Lower leg skin (tissue), 4 donors: Measurements from ENCODE around the gene INTS11. TPM values are rescaled to one million over a fixed set of nuclear protein-coding genes. Genes with fewer than 3 reads are reported as not detected.

ENCODE experiments used
- DNase-seq, 2 donors: peaks; one replicate each; pipeline ENCODE4 v3.0.0-alpha.2; 2019; ENCODE audit warnings: low spot score in 2 of 2
- H3K4me3 ChIP-seq: fragments of 200-600 bp; sonication (generic); 2 replicates; pipeline ENCODE4 v1.5.1; 2017; ENCODE audit warnings: mild to moderate bottlenecking, low read depth; ENCODE audit not compliant: poor library complexity, severe bottlenecking
- POLR2A ChIP-seq, 2 donors: fragments of 450-650 bp; IDR thresholded peaks; one replicate each; pipeline ENCODE4 v1.6.1; 2016 to 2017; ENCODE audit warnings: antibody characterized with exemption in 2 of 2, mild to moderate bottlenecking in 1 of 2, moderate library complexity in 1 of 2
- WGBS, 2 donors: methylation state at CpG; one replicate each; pipeline ENCODE4 v1.1.5; 2018; 5-methylcytosine and 5-hydroxymethylcytosine counted together
- intact Hi-C: fragments of 100-400 bp; cut with DNase I; formaldehyde crosslinking; loops from one replicate; pipeline ENCODE4 v1.15.0; 2023; ENCODE audit warnings: low total_unique reads
- total RNA-seq, 4 donors: library from RNA; depleted of rRNA; stranded (reverse); fragments of >200 nt; gene quantifications; one replicate each; pipeline ENCODE4 v1.1.0, GENCODE V29; 2016
- TF ChIP-seq, protein P1 (sequence below), 3 donors: fragments of 450-650 bp; IDR thresholded peaks; one replicate each; pipeline ENCODE4 v1.5.1; 2016; ENCODE audit warnings: antibody characterized with exemption in 3 of 3, mild to moderate bottlenecking in 3 of 3, moderate library complexity in 2 of 3

The INTS11 gene
- total RNA-seq, 4 donors from 2014 or later: 101 to 185 (median 105) TPM

DNA sequence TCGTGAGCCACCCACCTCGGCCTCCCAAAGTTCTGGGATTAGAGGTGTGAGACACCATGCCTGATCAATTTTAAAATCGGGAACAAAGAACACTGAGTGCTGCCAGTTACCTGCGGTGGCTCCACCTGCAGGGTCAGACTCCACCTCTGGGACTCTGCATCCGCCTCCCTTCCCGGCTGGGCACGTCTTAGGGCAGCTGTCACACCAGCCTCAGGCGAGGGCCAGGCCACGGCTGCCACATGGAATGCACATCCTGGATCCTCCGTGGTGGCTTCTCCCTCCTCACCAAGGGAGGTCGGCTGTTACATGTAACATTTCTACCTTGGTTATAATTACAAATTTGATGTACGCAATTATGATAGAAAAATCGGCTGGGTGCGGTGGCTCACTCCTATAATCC, 39.8 kb upstream of the INTS11 start:
- peak in 1 of 2 donors; percentile 23 for DNase-seq
- WGBS, 2 donors: 64 to 69% methylated on average over 14 of the region's 14 CpGs
- intact Hi-C loops: no loop called here
- TF ChIP-seq POLR2A (IDR thresholded peaks at IDR 0.05): no peak
- TF ChIP-seq, protein P1, sequence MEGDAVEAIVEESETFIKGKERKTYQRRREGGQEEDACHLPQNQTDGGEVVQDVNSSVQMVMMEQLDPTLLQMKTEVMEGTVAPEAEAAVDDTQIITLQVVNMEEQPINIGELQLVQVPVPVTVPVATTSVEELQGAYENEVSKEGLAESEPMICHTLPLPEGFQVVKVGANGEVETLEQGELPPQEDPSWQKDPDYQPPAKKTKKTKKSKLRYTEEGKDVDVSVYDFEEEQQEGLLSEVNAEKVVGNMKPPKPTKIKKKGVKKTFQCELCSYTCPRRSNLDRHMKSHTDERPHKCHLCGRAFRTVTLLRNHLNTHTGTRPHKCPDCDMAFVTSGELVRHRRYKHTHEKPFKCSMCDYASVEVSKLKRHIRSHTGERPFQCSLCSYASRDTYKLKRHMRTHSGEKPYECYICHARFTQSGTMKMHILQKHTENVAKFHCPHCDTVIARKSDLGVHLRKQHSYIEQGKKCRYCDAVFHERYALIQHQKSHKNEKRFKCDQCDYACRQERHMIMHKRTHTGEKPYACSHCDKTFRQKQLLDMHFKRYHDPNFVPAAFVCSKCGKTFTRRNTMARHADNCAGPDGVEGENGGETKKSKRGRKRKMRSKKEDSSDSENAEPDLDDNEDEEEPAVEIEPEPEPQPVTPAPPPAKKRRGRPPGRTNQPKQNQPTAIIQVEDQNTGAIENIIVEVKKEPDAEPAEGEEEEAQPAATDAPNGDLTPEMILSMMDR (IDR thresholded peaks at IDR 0.05): no peak
- no peak overlapping the region for H3K4me3 ChIP-seq

DNA sequence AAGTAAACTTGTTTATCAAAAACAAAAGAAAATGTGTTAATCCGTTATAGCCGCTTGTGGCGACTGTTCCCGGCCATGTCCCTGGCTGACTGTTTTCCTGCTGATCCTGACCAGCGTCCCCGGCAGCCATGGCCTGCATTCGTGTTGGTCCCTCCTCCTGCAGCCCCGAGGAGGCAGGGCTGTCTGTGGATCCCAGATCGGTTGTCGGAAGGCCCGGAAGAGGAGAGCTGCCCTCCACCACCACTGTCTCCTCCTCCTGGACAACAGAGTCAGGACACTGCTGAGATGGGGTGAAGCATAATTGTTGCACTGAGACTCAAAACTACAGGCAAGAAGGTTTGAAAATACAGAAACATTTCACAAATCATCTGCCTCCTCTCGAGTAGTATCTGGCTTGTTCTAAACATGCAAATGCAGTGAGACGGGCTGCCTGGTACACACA, 37.5 kb upstream of the INTS11 start:
- no peak for DNase-seq
- WGBS, 2 donors: 24 to 28% methylated on average over 13 of the region's 13 CpGs
- H3K4me3 ChIP-seq: no peak overlapping the region
- intact Hi-C loops: no loop called here
- TF ChIP-seq, protein P1 (IDR thresholded peaks at IDR 0.05): no peak
- no peak for TF ChIP-seq POLR2A (IDR thresholded peaks at IDR 0.05)

DNA sequence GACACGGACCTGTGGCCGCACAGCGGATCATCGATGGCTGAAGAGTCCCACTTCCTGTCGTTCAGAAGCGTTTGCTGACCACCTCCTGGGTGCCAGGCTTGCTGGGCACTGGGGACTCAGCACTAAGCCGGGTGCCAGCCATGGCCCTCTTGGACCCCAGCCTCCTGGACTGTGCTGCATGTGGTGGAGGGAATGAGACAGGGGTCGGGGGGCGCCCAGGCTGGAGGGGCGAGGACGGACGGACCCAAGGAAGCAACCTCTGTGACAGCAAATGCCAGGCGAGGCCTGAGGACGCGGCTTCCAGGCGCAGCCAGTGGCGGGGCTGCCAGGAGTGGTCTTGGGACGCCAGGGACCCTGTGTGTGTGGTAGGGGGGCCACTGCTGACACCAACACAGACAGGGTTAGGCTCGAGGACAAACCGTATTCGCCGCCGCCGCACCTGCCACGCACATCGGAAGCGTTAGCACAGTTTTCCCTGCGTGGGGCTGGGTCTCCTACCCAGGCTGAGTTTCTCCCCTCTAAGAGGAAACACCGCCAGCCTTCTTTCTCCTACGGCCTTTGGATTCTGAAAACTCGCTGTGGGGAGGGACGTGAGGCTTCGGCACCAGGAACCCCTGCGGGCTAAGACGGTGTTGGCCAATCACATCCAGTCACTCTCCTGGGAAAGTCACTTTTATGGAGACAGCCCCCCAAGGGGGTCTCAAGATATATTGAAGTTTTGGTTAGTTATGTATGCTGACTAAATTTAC, 36.9 kb upstream of the INTS11 start:
- no peak overlapping the region for H3K4me3 ChIP-seq
- 65 to 70% methylated on average over 34 of the region's 35 CpGs for WGBS, 2 donors
- DNase-seq: no peak
- intact Hi-C loops: no loop called here
- TF ChIP-seq, protein P1 (IDR thresholded peaks at IDR 0.05): no peak

DNA sequence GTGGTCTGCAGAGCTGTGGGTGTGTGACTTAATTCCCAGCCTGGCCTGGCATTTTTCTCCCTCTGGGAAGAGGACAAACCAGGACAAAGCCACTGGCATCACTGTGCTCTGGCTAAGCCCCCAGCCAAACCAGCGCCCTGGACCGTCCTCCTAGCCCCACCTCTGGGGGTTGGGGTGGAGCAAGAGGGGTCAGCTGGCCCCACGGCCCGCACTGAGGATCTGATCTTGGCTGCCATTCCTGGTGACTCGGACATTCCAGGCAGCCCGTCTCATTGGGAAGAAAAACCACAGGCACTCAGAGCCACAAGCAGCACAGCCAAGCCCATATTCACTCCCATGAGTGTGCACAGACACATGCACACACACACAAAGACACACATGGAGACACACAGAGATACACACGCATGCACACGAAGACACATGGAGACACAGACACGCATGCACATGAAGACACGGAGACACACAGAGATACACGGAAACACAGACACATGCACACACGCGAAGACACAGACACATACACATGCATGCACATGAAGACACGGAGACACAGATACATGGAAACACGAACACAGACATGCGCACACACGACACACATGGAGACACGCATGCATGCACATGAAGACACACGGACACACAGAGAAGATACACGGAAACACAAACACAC, 36.2 kb upstream of the INTS11 start:
- no peak for TF ChIP-seq POLR2A (IDR thresholded peaks at IDR 0.05)
- TF ChIP-seq, protein P1 (IDR thresholded peaks at IDR 0.05): no peak
- H3K4me3 ChIP-seq: no peak overlapping the region
- intact Hi-C loops: no loop called here
- DNase-seq: peak in 1 of 2 donors; percentile 95
- WGBS, 2 donors: 61 to 77% methylated on average over 17 to 20 of the region's 20 CpGs

DNA sequence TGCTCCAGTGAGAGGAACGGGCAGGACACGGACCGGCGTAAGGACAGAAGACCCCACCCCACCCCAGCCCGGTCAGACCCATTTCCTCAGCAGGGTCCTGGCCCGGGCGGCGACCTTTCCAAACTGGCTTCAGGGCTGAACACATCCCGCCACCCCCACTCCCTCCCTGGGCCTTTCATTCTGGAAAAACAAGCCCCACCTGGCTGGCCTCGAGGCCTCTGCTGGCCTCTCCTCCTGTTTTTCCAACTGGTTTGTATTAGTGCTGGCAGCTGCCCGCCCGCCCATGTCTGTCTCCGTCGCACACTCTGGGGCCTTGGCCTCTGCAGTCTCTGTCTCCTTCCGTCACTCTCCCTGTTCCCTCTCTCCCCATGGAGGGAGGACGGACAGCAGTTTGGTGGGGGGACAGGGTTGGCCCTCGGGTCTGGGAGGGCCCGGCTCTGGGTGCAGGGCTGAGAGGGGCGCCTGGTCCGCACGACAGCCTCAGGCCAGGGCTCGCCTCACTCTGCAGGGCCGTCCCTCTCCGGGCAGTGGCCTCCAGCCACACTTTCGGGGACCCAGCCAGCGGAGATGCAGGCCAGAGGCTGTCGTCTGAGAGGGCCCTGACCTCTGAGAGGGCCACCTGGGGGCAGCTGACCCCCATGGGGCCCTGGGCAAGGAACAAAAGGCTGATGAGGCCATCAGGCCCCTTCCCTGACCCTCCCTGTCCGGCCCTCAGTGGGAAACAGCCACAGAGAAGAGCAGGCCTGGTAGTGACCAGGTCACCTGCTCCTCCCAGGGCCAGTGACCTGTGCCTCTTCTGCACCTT, 35.4 kb upstream of the INTS11 start:
- intact Hi-C loops: no loop called here
- H3K4me3 ChIP-seq: no peak overlapping the region
- TF ChIP-seq, protein P1 (IDR thresholded peaks at IDR 0.05): no peak
- no peak for TF ChIP-seq POLR2A (IDR thresholded peaks at IDR 0.05)
- 38 to 56% methylated on average over 25 to 27 of the region's 28 CpGs for WGBS, 2 donors
- DNase-seq: no peak
